ENCODE results near the gene ARID1B. TPM values are rescaled to one million over a fixed set of nuclear protein-coding genes. Genes with fewer than 3 reads are reported as not detected.

Gene ARID1B
- total and polyA plus RNA-seq, 5 donors, result 18.3 to 59.6 (median 53.8) TPM

DNA sequence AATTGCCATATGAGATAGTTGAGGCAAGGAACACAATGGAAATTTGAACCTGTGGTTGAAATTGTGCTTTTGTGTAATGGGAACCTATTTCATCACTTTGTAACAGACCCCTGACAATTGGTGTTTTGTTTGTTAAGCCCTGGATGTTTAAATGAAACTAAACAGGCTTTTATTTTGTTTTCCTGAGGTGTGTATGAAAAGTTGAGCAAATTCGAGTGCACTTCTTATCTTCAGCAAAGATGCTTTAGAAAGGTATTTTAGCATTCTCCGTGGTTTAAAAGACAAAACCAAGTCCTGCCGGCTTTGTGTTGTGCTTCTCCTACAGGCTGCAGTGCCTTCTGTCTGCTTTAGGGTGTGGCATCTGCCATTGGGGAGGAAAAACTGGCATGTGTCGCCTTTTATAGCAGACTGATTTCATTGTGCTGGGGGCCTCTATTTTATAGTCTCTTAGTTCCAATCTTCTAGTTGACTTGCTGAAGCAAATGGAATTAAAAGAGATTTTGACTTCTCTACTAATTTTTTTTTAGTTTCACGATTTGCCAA, 2.2 kb upstream of the ARID1B start:
- H3K9me3 ChIP-seq (ENCODE audit: control insufficient read depth, low read length), result no peaks in the 10 kb centered on the region
- DNase-seq, result no peak
- intact Hi-C loops (cut with DNase I), result loop anchor here (5.0 to 10.0 kb wide), 5 partner anchors 88 to 247 kb away; no protein-coding TSS in a partner anchor
- no peak overlapping the region for H3K4me3 ChIP-seq (ENCODE audit: low read length)
- ATAC-seq, result no peak
- peaks cover 6% of the 10 kb centered on the region for H3K4me1 ChIP-seq (ENCODE audit: control insufficient read depth, insufficient read depth, low read length)
- WGBS, result 31% methylated on average over 5 of the region's 5 CpGs
- H3K27ac ChIP-seq (ENCODE audit: low read length), result peak overlapping the region; percentile 61
- H3K27me3 ChIP-seq (ENCODE audit: control insufficient read depth, insufficient read depth), result no peaks in the 10 kb centered on the region

DNA sequence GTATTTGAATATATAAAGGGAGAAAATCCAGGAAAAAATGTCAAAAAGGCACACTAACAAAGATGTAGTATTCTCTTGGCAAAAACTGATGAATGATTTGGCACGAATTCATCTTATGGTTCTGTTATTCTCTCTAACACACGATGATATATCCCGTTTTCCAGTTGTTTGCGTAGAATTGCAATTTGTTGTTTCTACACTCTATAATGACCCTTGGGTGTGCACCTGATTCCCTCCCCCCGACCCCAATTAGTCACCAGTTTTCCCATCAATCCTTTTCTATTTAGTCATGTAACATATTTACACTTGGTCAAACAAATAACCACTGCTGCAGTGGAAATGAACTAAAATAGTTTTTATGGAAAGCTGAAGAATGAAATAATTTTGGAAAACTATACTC, 1.5 kb upstream of the ARID1B start:
- H3K27ac ChIP-seq (ENCODE audit: low read length), result no peak overlapping the region
- 48% methylated on average over 5 of the region's 5 CpGs for WGBS
- H3K4me1 ChIP-seq (ENCODE audit: control insufficient read depth, insufficient read depth, low read length), result peaks cover 6% of the 10 kb centered on the region
- DNase-seq (no peak), ATAC-seq (no peak)
- no peaks in the 10 kb centered on the region for H3K9me3 ChIP-seq (ENCODE audit: control insufficient read depth, low read length)
- no peak overlapping the region for H3K4me3 ChIP-seq (ENCODE audit: low read length)
- H3K27me3 ChIP-seq (ENCODE audit: control insufficient read depth, insufficient read depth), result no peaks in the 10 kb centered on the region
- intact Hi-C loops (cut with DNase I), result loop anchor here (2.0 to 10.0 kb wide), 6 partner anchors 88 to 247 kb away; no protein-coding TSS in a partner anchor

DNA sequence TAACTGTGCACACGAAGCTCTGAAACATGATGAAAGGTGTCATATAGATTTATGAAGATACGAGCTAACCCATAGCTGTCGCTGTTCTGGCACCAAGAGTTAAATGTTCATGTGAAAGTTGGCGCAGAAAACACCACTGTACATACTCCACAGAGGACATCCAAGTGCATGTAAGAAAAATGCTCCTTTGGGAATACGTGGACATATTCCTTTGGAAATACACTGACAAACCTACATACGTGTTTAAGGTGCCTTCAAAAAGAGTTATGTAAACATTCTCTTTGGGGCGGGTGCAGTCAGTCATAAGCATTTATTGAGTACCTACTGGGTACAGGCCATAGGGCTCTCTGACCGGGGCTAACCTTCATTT, 723 bp upstream of the ARID1B start:
- WGBS, result 6% methylated on average over 8 of the region's 8 CpGs
- H3K9me3 ChIP-seq (ENCODE audit: control insufficient read depth, low read length), result no peaks in the 10 kb centered on the region
- no peaks in the 10 kb centered on the region for H3K4me1 ChIP-seq (ENCODE audit: control insufficient read depth, insufficient read depth, low read length)
- DNase-seq, result no peak
- intact Hi-C loops (cut with DNase I), result loop anchor here (2.0 to 10.0 kb wide), 6 partner anchors 89 to 246 kb away; no protein-coding TSS in a partner anchor
- H3K4me3 ChIP-seq (ENCODE audit: low read length), result peak overlapping the region; percentile 100
- H3K27ac ChIP-seq (ENCODE audit: low read length), result peak overlapping the region; percentile 99
- ATAC-seq, result no peak
- no peaks in the 10 kb centered on the region for H3K27me3 ChIP-seq (ENCODE audit: control insufficient read depth, insufficient read depth)

DNA sequence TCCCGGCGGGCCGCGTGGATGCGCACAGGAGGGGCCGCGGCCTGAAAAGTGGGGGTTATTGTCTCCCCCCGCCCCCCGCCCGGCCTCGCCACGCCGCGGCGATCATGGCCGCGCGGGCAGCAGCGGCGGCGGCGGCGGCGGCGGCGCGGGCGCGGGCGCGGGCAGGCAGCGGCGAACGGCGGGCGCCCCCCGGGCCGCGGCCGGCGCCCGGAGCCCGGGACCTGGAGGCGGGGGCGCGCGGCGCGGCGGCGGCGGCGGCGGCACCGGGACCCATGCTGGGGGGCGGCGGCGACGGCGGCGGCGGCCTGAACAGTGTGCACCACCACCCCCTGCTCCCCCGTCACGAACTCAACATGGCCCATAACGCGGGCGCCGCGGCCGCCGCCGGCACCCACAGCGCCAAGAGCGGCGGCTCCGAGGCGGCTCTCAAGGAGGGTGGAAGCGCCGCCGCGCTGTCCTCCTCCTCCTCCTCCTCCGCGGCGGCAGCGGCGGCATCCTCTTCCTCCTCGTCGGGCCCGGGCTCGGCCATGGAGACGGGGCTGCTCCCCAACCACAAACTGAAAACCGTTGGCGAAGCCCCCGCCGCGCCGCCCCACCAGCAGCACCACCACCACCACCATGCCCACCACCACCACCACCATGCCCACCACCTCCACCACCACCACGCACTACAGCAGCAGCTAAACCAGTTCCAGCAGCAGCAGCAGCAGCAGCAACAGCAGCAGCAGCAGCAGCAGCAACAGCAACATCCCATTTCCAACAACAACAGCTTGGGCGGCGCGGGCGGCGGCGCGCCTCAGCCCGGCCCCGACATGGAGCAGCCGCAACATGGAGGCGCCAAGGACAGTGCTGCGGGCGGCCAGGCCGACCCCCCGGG, 637 bp downstream of the ARID1B start:
- H3K27ac ChIP-seq (ENCODE audit: low read length), result peak overlapping the region; percentile 99
- peak overlapping the region; percentile 100 for H3K4me3 ChIP-seq (ENCODE audit: low read length)
- peak; percentile 58 to 86 (median 85) for DNase-seq
- H3K4me1 ChIP-seq (ENCODE audit: control insufficient read depth, insufficient read depth, low read length), result no peaks in the 10 kb centered on the region
- ATAC-seq, result peak; percentile 36 to 52
- no peaks in the 10 kb centered on the region for H3K9me3 ChIP-seq (ENCODE audit: control insufficient read depth, low read length)
- under 1% methylated on average over 112 of the region's 113 CpGs for WGBS
- no peaks in the 10 kb centered on the region for H3K27me3 ChIP-seq (ENCODE audit: control insufficient read depth, insufficient read depth)
- intact Hi-C loops (cut with DNase I), result loop anchor here (2.0 to 10.0 kb wide), 6 partner anchors 91 to 244 kb away; no protein-coding TSS in a partner anchor

DNA sequence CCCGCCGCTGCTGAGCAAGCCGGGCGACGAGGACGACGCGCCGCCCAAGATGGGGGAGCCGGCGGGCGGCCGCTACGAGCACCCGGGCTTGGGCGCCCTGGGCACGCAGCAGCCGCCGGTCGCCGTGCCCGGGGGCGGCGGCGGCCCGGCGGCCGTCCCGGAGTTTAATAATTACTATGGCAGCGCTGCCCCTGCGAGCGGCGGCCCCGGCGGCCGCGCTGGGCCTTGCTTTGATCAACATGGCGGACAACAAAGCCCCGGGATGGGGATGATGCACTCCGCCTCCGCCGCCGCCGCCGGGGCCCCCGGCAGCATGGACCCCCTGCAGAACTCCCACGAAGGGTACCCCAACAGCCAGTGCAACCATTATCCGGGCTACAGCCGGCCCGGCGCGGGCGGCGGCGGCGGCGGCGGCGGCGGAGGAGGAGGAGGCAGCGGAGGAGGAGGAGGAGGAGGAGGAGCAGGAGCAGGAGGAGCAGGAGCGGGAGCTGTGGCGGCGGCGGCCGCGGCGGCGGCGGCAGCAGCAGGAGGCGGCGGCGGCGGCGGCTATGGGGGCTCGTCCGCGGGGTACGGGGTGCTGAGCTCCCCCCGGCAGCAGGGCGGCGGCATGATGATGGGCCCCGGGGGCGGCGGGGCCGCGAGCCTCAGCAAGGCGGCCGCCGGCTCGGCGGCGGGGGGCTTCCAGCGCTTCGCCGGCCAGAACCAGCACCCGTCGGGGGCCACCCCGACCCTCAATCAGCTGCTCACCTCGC, 1.5 kb downstream of the ARID1B start:
- under 1% methylated on average over 92 of the region's 100 CpGs for WGBS
- intact Hi-C loops (cut with DNase I), result loop anchor here (5.0 to 10.0 kb wide), 5 partner anchors 91 to 244 kb away; no protein-coding TSS in a partner anchor
- Histone ChIP-seq H3K4me1 (ENCODE audit: control insufficient read depth, insufficient read depth, low read length) (peaks cover 1% of the 10 kb centered on the region), H3K9me3 (ENCODE audit: control insufficient read depth, low read length) (no peaks in the 10 kb centered on the region), H3K27me3 (ENCODE audit: control insufficient read depth, insufficient read depth) (no peaks in the 10 kb centered on the region), H3K27ac (ENCODE audit: low read length) (peak overlapping the region; percentile 87), H3K4me3 (ENCODE audit: low read length) (peak overlapping the region; percentile 100)
- peak; percentile 61 to 88 (median 85) for DNase-seq
- ATAC-seq, result peak; percentile 30 to 34

DNA sequence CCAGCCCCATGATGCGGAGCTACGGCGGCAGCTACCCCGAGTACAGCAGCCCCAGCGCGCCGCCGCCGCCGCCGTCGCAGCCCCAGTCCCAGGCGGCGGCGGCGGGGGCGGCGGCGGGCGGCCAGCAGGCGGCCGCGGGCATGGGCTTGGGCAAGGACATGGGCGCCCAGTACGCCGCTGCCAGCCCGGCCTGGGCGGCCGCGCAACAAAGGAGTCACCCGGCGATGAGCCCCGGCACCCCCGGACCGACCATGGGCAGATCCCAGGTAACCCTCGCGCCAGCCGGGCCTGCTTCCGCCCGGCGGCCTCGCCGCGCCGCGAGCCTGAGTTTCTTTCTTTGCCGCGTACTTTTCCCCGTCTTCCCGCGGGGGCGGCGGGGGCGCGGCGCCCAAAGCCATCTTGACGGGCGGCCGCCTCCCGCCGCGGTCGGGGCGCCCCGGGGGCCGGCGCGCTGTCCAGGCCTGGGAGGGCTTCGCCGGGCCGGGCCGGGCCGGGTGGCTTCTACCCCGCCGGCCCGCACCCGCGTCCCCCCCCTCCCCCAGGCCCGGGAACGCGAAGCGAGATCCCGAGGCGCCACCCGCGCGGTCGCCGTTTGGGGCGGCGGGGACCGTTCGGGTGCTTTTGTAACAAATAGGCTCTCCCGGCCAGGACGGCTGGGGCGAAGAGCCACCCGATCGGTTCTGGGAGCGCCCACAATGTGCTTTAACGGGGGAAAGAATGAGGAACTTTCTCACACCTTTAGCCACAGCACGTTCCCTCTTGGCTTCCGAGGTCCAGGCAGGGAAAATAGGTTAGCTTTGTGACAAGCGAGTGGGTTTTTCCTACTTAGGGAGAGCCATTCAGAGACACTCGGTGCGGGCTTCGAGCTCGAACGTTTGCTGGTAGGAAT, 2.3 kb downstream of the ARID1B start:
- peak; percentile 55 to 84 (median 83) for DNase-seq

DNA sequence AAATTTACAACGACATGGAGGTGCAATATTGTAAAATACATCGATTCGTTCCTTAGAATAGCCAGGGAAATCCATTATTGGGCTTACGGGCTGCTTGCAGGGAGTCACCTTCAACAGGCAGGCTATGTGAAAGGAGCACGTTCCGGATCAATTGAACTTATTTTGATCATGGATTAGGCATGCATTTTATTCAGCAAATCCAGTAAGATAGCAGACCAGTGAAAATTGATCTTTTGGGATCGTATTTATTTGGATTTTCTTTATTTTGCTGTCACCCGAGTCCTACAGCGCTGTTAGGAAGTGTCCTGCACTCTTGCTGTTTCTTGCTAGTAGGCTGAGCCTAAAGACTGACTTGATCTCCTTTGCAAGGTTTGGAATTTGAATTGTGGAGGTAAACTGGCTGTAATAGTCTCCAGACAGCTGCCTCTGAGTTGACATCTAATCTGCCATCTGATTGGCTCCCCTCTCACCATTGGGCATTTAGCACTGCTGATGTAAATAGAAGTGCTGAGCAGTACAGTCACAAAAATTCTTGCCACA, 3.0 kb downstream of the ARID1B start:
- 1% methylated on average over 9 of the region's 9 CpGs for WGBS
- Histone ChIP-seq H3K27me3 (ENCODE audit: control insufficient read depth, insufficient read depth) (no peaks in the 10 kb centered on the region), H3K4me1 (ENCODE audit: control insufficient read depth, insufficient read depth, low read length) (peaks cover 4% of the 10 kb centered on the region), H3K9me3 (ENCODE audit: control insufficient read depth, low read length) (no peaks in the 10 kb centered on the region), H3K4me3 (ENCODE audit: low read length) (peak overlapping the region; percentile 100), H3K27ac (ENCODE audit: low read length) (peak overlapping the region; percentile 87)
- peak; percentile 35 to 40 for ATAC-seq
- DNase-seq, result no peak
- intact Hi-C loops (cut with DNase I), result loop anchor here in 2 of 4 donors (2.0 to 10.0 kb wide), 4 partner anchors 65 to 245 kb away; no protein-coding TSS in a partner anchor

More for the DNA sequence above, 2.3 kb downstream of the ARID1B start:
- intact Hi-C loops (cut with DNase I), result loop anchor here (2.0 to 10.0 kb wide), 9 partner anchors 65 to 245 kb away; no protein-coding TSS in a partner anchor
- whole genome bisulfite sequencing, result under 1% methylated on average over 108 of the region's 108 CpGs
- ATAC-seq, result peak; percentile 27 to 45
- Histone ChIP-seq H3K27me3 (ENCODE audit: control insufficient read depth, insufficient read depth) (no peaks in the 10 kb centered on the region), H3K27ac (ENCODE audit: low read length) (peak overlapping the region; percentile 87), H3K4me3 (ENCODE audit: low read length) (peak overlapping the region; percentile 100), H3K9me3 (ENCODE audit: control insufficient read depth, low read length) (no peaks in the 10 kb centered on the region), H3K4me1 (ENCODE audit: control insufficient read depth, insufficient read depth, low read length) (peaks cover 4% of the 10 kb centered on the region)

DNA sequence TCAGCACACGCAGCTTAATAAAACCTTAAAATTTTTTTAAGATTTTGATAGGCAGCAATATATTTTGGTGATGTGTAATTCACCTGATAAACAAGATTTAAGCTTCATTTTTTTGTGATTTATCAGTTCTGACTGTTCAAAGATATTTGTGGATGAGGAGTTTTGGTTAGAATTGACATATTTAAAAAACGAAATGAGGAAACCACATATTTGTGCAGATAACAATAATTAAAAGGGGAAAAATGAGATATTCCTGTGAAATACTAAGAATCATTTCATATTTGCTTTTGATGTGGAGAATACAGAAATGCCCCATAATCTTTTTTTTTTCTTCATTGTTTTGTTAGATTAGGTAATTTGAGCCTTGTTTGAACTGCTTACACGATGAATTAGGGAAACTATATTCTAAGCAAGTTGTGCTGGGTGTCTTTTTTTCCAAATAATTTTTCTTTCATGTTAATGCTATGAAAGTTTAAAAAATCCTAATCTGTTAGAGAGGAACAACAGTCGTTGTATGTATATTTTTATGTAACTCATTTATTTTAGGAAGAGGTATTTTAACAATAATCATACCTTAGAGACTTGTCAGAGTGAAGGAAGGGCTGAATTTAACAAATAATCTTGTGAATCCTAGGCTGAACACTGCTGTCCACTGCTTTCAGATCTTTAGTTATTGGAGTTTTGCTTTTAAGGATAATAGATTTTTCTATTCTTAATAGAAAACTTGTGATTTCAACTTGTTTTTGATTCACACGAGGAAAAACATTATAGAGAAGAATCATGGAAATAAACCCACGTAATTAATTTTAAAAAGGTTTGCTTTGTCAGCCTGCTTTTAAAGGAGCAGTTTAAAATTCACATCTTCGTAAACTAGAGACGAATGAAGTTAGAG, 4.0 kb downstream of the ARID1B start:
- Histone ChIP-seq H3K4me3 (ENCODE audit: low read length) (peak overlapping the region; percentile 100), H3K4me1 (ENCODE audit: control insufficient read depth, insufficient read depth, low read length) (peaks cover 4% of the 10 kb centered on the region), H3K27me3 (ENCODE audit: control insufficient read depth, insufficient read depth) (no peaks in the 10 kb centered on the region), H3K9me3 (ENCODE audit: control insufficient read depth, low read length) (no peaks in the 10 kb centered on the region), H3K27ac (ENCODE audit: low read length) (no peak overlapping the region)
- intact Hi-C loops (cut with DNase I), result loop anchor here in 2 of 4 donors (2.0 to 10.0 kb wide), 4 partner anchors 64 to 244 kb away; no protein-coding TSS in a partner anchor
- 6% methylated on average over 8 of the region's 8 CpGs for WGBS
- ATAC-seq, result no peak
- no peak for DNase-seq

Data from right cardiac atrium (tissue), 5 donors.